Esophagus muscularis mucosa (tissue), 4 donors: Measurements from ENCODE around the gene THUMPD3. TPM values are rescaled to one million over a fixed set of nuclear protein-coding genes. Genes with fewer than 3 reads are reported as not detected.

Experiments
- DNase-seq: peaks from one replicate; pipeline ENCODE4 v3.0.0-alpha.2; 2017; ENCODE audit errors: extremely low spot score
- H3K27ac ChIP-seq, 4 donors: fragments of 200-600 bp; sonication (generic); replicated peaks in 1 of 4; 1 replicate in 3 of 4; 2 replicates in 1 of 4; pipeline ENCODE4 v1.5.1; 2016 to 2019; ENCODE audit warnings: mild to moderate bottlenecking in 1 of 4
- H3K27me3 ChIP-seq, 4 donors: fragments of 200-600 bp; sonication (generic); one replicate each; pipeline versions ENCODE4 v1.5.1 to v1.6.0; 2016 to 2019
- H3K36me3 ChIP-seq, 4 donors: fragments of 200-600 bp; sonication (generic); one replicate each; pipeline ENCODE4 v1.5.1; 2016 to 2019
- H3K4me1 ChIP-seq, 4 donors: fragments of 200-600 bp; sonication (generic); one replicate each; pipeline ENCODE4 v1.5.1; 2016 to 2019
- H3K4me3 ChIP-seq, 4 donors: fragments of 200-600 bp; sonication (generic); 1 replicate in 2 of 4; 2 replicates in 2 of 4; pipeline ENCODE4 v1.5.1; 2016 to 2019; ENCODE audit warnings: mild to moderate bottlenecking in 4 of 4, moderate library complexity in 1 of 4
- H3K9me3 ChIP-seq, 4 donors: fragments of 200-600 bp; sonication (generic); 1 replicate in 3 of 4; 2 replicates in 1 of 4; pipeline ENCODE4 v1.5.1; 2016 to 2019
- CTCF ChIP-seq, 3 experiments: fragments of 200-600 bp in 2 of 3; fragments of 450-650 bp in 1 of 3; sonication (generic) in 2 of 3; IDR thresholded peaks; one replicate each; pipeline ENCODE4 v1.5.1; 2017 to 2019; ENCODE audit warnings: antibody characterized with exemption in 3 of 3, mild to moderate bottlenecking in 2 of 3, moderate library complexity in 1 of 3
- EP300 ChIP-seq: sonication (generic); formaldehyde crosslinking; IDR thresholded peaks from one replicate; pipeline ENCODE4 v1.6.1; 2017; ENCODE audit warnings: antibody characterized with exemption
- POLR2A ChIP-seq: fragments of 450-650 bp; IDR thresholded peaks from one replicate; pipeline ENCODE4 v1.6.1; 2017; ENCODE audit warnings: antibody characterized with exemption, moderate library complexity, mild to moderate bottlenecking, low read depth
- POLR2AphosphoS5 ChIP-seq, 2 donors: sonication (generic); formaldehyde crosslinking; IDR thresholded peaks; one replicate each; pipeline ENCODE4 v1.6.1; 2017; ENCODE audit warnings: antibody characterized with exemption in 2 of 2
- WGBS: methylation state at CpG from one replicate; pipeline ENCODE4 v1.1.5; 2018; 5-methylcytosine and 5-hydroxymethylcytosine counted together
- intact Hi-C: fragments of 100-400 bp; cut with DNase I; formaldehyde crosslinking; loops from one replicate; pipeline ENCODE4 v1.15.1; 2023
- total RNA-seq, 4 donors: library from RNA; depleted of rRNA; stranded (reverse); fragments of >200 nt; gene quantifications; one replicate each; pipeline versions ENCODE4 v1.1.0 to v1.2.1, GENCODE V29; 2016

THUMPD3 gene
- total RNA-seq, 4 donors from 2014 or later = 23.8 to 37.4 (median 26.1) TPM

- Histone ChIP-seq H3K4me1 (peaks cover 0 to 10% (median 7%) of the 10 kb centered on the region in 4 donors), H3K36me3 (peaks cover 0 to 16% (median 0%) of the 10 kb centered on the region in 4 donors), H3K27ac (no peak overlapping the region), H3K4me3 (no peak overlapping the region), H3K27me3 (no peaks in the 10 kb centered on the region), H3K9me3 (no peaks in the 10 kb centered on the region)
- TF ChIP-seq POLR2A = no peak
- TF ChIP-seq EP300 = no peak
- TF ChIP-seq POLR2AphosphoS5 (IDR thresholded peaks at IDR 0.05) = no peak
- TF ChIP-seq CTCF (IDR thresholded peaks at IDR 0.05) = no peak
- 36% methylated on average over 1 of the region's 1 CpG for WGBS
- intact Hi-C loops = no loop called here
- no peak for DNase-seq
Measured at GRCh38 chr3:9345041-9345440, 17.8 kb upstream of the THUMPD3 start.

GRCh38 chr3:9346141-9346540 is 16.7 kb upstream of the THUMPD3 start:
- DNase-seq = no peak
- Histone ChIP-seq H3K27ac (no peak overlapping the region), H3K36me3 (peaks cover 0 to 16% (median 0%) of the 10 kb centered on the region in 4 donors), H3K4me3 (no peak overlapping the region), H3K27me3 (no peaks in the 10 kb centered on the region), H3K4me1 (no peaks in the 10 kb centered on the region), H3K9me3 (no peaks in the 10 kb centered on the region)
- TF ChIP-seq POLR2A (no peak), CTCF (IDR thresholded peaks at IDR 0.05) (no peak)
- 96% methylated on average over 1 of the region's 1 CpG for WGBS
- intact Hi-C loops = no loop called here

- WGBS = 94% methylated on average over 5 of the region's 5 CpGs
- TF ChIP-seq CTCF (IDR thresholded peaks at IDR 0.05) = no peak
- TF ChIP-seq POLR2AphosphoS5 (IDR thresholded peaks at IDR 0.05) = no peak
- TF ChIP-seq EP300 = no peak
- TF ChIP-seq POLR2A = no peak
- intact Hi-C loops = no loop called here
- Histone ChIP-seq H3K27ac (no peak overlapping the region), H3K36me3 (peaks cover 0 to 16% (median 0%) of the 10 kb centered on the region in 4 donors), H3K4me3 (no peak overlapping the region), H3K9me3 (no peaks in the 10 kb centered on the region), H3K4me1 (no peaks in the 10 kb centered on the region), H3K27me3 (no peaks in the 10 kb centered on the region)
- no peak for DNase-seq
Measured at GRCh38 chr3:9347081-9347480, 15.8 kb upstream of the THUMPD3 start.

- DNase-seq = no peak
- intact Hi-C loops = no loop called here
- H3K9me3 ChIP-seq = no peaks in the 10 kb centered on the region
- no peaks in the 10 kb centered on the region for H3K27me3 ChIP-seq
- WGBS = 47% methylated on average over 2 of the region's 2 CpGs
- H3K36me3 ChIP-seq = peaks cover 0 to 16% (median 0%) of the 10 kb centered on the region in 4 donors
- peaks cover 0 to 2% (median under 1%) of the 10 kb centered on the region in 4 donors for H3K4me1 ChIP-seq
- no peak overlapping the region for H3K27ac ChIP-seq
- no peak overlapping the region for H3K4me3 ChIP-seq
- no peak for TF ChIP-seq EP300
- TF ChIP-seq CTCF (IDR thresholded peaks at IDR 0.05) = no peak
- no peak for TF ChIP-seq POLR2A
- no peak for TF ChIP-seq POLR2AphosphoS5 (IDR thresholded peaks at IDR 0.05)
Measured at GRCh38 chr3:9347887-9348286, 15.0 kb upstream of the THUMPD3 start.
